ENCODE results near the gene COPA.
"Not testable (repeated sequence)": the region's sequence is repeated elsewhere in the genome, so short reads cannot be mapped to it uniquely, and the experiment has no call there.

COPA gene

GRCh38 chr1:160322831-160323230 lies 20.2 kb downstream of the COPA start:
- no peak for DNase-seq

GRCh38 chr1:160315359-160315758 lies 27.7 kb downstream of the COPA start:
- DNase-seq, result no peak

DNA sequence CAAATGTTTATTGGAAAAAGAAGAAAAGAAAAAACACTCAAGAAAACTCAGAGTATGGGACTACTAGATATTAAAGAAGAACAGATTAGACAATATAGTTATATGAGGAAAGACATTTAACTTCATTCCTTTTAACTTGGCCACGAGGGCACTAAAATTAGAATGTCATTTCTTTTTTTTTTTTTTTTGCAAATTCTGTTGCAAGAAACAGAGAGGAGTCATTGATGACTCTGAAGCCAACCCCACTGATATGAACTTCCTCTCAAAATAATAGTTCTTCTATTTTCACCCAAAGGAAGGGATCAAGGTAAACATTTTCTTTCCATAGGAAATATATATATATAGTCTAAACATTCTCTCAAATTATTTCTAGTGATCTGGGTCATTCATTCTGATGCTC lies 33.5 kb downstream of the COPA start:
- no peak for DNase-seq

DNA sequence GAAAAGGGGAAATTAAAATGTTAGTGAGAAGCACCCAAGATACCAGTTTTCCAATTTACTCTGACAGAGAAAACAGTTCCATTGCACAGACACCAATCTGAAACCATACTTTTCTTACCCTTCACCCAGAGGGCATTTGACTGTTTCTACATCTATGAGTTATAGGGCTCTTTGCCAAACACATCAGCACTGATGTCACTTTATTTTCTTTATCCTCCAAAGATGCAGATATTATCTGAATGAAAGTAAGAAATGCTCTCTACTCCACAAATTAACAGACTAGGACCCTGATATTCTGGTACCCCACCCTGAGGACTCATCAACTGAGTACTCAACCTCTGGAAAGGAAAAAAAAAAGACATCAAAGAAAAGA lies 33.9 kb downstream of the COPA start:
- DNase-seq, result no peak

- no peak for DNase-seq
Measured at GRCh38 chr1:160308451-160309184, 34.4 kb downstream of the COPA start.

- DNase-seq, result no peak
Measured at GRCh38 chr1:160307118-160307791, 35.8 kb downstream of the COPA start.

GRCh38 chr1:160300173-160300572 lies 42.9 kb downstream of the COPA start:
- DNase-seq, result no peak

- no peak for DNase-seq
Measured at GRCh38 chr1:160296036-160296435, 47.0 kb downstream of the COPA start.

- no peak for DNase-seq
Measured at GRCh38 chr1:160293020-160293968, 49.8 kb downstream of the COPA start.

DNA sequence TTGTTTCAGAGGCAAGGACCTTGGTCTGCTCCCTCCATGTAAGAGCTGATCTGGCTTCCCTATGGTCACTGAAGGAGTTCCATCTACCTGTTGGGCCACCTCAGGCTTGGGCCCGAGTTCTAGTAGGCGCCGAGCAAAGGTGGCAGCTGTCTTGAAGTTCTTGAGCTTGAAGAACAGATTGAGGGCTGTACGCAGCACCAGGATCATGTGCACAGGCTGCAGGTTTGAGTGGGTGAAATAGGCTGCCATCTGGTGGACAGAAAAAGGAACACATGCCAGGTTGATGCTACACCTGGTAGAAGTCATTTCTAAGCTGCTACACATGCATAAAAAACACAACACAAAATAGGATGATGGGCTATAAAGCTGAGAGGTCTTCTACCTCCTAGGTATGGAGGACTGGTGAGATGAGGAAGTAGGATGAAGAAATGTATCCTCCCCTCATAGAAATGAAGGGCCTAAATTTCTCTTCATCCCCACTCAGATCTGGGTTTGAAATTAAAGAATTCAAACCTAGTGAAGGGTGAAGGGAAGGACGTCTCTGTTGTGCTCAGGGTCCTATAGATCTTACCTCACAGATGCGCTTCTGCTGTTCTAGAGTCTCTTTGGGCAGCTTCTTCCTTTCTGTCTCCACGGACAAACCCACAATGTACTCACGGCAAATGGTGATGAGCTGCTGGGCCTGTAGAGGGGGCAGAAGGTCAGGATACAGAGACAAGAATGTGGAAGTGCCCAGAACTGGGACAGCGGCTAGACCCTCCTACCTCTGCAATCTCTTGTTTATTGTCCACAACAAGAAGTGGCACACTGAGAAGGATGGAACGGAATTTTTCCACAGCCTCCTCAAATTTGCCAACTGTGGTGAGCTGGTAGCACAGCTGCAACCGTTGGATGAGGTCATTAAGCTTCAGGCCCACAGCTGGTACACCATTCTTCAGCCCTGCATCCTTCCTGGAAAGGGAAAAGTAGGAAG lies 51.5 kb downstream of the COPA start:
- peak; percentile 63 for DNase-seq

GRCh38 chr1:160287769-160288168 lies 55.3 kb downstream of the COPA start:
- DNase-seq, result not testable (repeated sequence)

GRCh38 chr1:160285506-160285905 lies 57.5 kb downstream of the COPA start:
- DNase-seq, result no peak

GRCh38 chr1:160284782-160285344 lies 58.2 kb downstream of the COPA start, which contains the start of gene PEX19:
PEX19 (minus strand) TSS chr1:160285133; CDS start chr1:160285124, 9 bp downstream.
- DNase-seq, result peak; percentile 92

DNA sequence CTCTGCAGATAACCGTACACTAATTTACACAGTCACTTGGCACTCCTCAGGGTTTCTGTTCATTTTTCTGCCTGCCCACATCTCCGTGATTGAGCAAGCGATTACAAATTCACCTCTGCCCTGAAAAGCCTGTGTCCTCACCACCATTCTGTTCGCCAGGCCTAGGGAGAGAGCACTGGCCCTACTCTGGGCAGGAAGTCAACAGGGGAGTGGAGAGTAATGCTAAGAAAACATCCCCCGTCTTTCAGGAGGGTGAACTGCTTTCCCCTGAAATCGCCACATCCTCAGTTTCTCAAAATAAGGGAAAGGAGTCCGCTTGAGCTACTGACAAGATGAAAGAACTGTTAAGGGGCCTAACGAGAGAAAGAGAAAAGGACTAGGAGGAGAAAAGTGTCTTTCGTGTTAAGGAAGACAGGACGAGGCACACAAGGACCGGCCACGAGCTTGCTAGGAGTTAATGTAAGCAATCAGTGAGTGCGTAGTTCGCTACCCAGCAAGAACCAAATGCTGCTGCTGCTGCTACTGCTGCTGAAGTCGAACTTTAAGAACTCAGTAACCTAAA lies 58.7 kb downstream of the COPA start:
- no peak for DNase-seq

- DNase-seq, result no peak
Measured at GRCh38 chr1:160282807-160283206, 60.2 kb downstream of the COPA start.

DNA sequence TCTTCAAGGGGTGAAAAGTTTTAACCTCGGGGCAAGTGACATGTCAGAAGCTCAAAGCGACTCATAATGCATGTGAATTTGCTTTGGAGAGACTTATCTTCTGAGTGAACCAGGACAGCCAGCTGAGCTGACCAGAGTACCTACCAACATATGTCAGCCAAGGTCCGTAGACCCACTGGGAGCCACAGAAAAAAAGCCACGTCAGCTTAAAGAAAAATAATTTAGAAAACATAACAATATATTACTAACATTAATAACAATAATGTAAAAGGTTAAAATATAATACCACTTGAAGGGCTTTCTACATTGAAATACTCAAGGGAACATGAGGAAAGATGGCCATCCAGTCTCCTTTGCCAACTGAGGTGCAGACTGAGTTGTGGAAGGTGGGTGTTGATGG lies 65.1 kb downstream of the COPA start:
- no peak for DNase-seq

- DNase-seq, result no peak
Measured at GRCh38 chr1:160277330-160277729, 65.7 kb downstream of the COPA start.

- DNase-seq, result no peak
Measured at GRCh38 chr1:160271025-160271424, 72.0 kb downstream of the COPA start.

- DNase-seq, result no peak
Measured at GRCh38 chr1:160267284-160267991, 75.6 kb downstream of the COPA start.

GRCh38 chr1:160264795-160265307 lies 78.2 kb downstream of the COPA start:
- DNase-seq, result no peak
